ENCODE data around the gene TMPRSS6.
"Not testable (repeated sequence)": the region's sequence is repeated elsewhere in the genome, so short reads cannot be mapped to it uniquely, and the experiment has no call there.

The TMPRSS6 gene

DNA sequence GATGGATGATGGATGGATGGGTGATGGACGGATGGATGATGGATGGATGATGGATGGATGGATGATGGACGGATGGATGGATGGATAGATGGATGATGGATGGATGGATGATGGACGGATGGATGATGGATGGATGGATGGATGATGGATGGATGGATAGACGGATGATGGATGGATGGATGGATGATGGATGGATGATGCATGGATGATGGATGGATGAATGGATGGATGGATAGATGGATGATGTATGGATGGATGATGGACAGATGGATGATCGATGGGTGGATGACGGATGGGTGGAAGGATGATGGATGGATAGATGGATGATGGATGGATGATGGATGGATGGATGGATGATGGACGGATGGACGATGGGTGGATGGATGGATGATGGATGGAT lies 36.8 kb downstream of the TMPRSS6 start:
- no peak overlapping the region for H3K4me3 ChIP-seq (ENCODE audit: low read depth, low read length)
- no peak for TF ChIP-seq CTCF (IDR thresholded peaks at IDR 0.05; ENCODE audit: low read depth, low read length)
- DNase-seq (ENCODE audit: low read depth, low spot score), result no peak
- in situ Hi-C loops (cut with HindIII; ENCODE audit: low sequenced_read_pairs), result no loop called here

GRCh38 chr22:37071850-37072592 lies 37.5 kb downstream of the TMPRSS6 start:
- DNase-seq (ENCODE audit: low read depth, low spot score); H3K4me3 ChIP-seq (ENCODE audit: low read depth, low read length); in situ Hi-C loops (cut with HindIII; ENCODE audit: low sequenced_read_pairs): not testable (repeated sequence)

DNA sequence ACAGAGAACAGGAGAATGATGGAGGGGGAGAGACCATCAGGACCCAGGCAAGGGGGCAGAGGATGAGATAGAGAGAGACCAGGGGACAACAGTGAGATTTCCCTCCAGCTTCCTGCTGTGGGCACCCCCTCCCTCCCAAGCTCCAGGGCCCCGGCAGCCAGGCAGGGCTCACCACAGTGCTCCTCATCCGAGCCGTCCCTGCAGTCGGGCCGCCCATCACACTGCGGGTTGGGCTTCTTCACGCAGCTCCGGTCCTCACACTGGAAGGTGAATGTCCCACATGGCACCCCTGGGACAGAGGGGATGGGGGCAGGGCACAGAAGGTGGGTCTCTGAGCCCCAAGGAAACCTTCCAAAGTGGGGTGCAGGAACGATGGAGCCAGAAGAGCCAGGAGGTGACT lies 38.8 kb downstream of the TMPRSS6 start:
- TF ChIP-seq CTCF (IDR thresholded peaks at IDR 0.05; ENCODE audit: low read depth, low read length), result no peak
- DNase-seq (ENCODE audit: low read depth, low spot score), result no peak
- no peak overlapping the region for H3K4me3 ChIP-seq (ENCODE audit: low read depth, low read length)
- in situ Hi-C loops (cut with HindIII; ENCODE audit: low sequenced_read_pairs), result no loop called here

DNA sequence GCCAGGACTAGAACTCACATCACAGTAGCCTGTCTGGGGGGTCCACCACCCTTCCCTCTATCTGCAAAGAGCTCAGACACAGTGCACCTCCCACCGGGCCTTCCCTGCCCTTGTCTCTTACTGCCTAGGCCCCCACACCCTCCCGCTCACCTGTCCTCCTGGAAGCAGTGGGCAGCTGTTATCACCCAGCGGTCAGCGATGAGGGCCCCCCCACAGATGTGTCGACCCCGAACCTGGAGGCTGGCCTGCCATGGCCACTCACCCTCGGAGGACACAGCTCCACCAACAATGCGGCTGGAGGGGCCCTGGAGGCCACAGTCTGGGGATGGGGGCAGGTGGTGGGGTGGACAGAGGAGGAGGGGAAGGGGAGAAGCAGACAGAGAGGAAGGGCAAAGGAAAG lies 39.2 kb downstream of the TMPRSS6 start:
- in situ Hi-C loops (cut with HindIII; ENCODE audit: low sequenced_read_pairs), result no loop called here
- TF ChIP-seq CTCF (IDR thresholded peaks at IDR 0.05; ENCODE audit: low read depth, low read length), result no peak
- no peak for DNase-seq (ENCODE audit: low read depth, low spot score)
- H3K4me3 ChIP-seq (ENCODE audit: low read depth, low read length), result no peak overlapping the region

- no peak for DNase-seq (ENCODE audit: low read depth, low spot score)
- in situ Hi-C loops (cut with HindIII; ENCODE audit: low sequenced_read_pairs), result no loop called here
- H3K4me3 ChIP-seq (ENCODE audit: low read depth, low read length), result no peak overlapping the region
- TF ChIP-seq CTCF (IDR thresholded peaks at IDR 0.05; ENCODE audit: low read depth, low read length), result no peak
Measured at GRCh38 chr22:37069719-37070118, 39.8 kb downstream of the TMPRSS6 start.

- DNase-seq (ENCODE audit: low read depth, low spot score), result no peak
- in situ Hi-C loops (cut with HindIII; ENCODE audit: low sequenced_read_pairs), result no loop called here
- no peak overlapping the region for H3K4me3 ChIP-seq (ENCODE audit: low read depth, low read length)
- no peak for TF ChIP-seq CTCF (IDR thresholded peaks at IDR 0.05; ENCODE audit: low read depth, low read length)
Measured at GRCh38 chr22:37069319-37069718, 40.2 kb downstream of the TMPRSS6 start.

GRCh38 chr22:37068859-37069258 lies 40.7 kb downstream of the TMPRSS6 start:
- no peak for TF ChIP-seq CTCF (IDR thresholded peaks at IDR 0.05; ENCODE audit: low read depth, low read length)
- no peak for DNase-seq (ENCODE audit: low read depth, low spot score)
- H3K4me3 ChIP-seq (ENCODE audit: low read depth, low read length), result no peak overlapping the region
- in situ Hi-C loops (cut with HindIII; ENCODE audit: low sequenced_read_pairs), result no loop called here
